Measurements from ENCODE around the gene DLGAP1. TPM values are rescaled to one million over a fixed set of nuclear protein-coding genes. Genes with fewer than 3 reads are reported as not detected.

DLGAP1 gene
- total RNA-seq, 1 experiment from 2014 or later = 23.2 TPM

GRCh38 chr18:3594760-3595368 is 860.2 kb downstream of the DLGAP1 start:
- Histone ChIP-seq H3K79me1 (ENCODE audit: insufficient read depth, low read depth, low read length, poor library complexity, severe bottlenecking) (no peaks in the 10 kb centered on the region), H3K23me2 (ENCODE audit: insufficient read length, low read depth, low read length, poor library complexity, severe bottlenecking) (peaks cover 2% of the 10 kb centered on the region), H2BK5ac (ENCODE audit: insufficient read length, low read length) (no peak overlapping the region), H3T11ph (ENCODE audit: low read length) (no peak overlapping the region), H3K9ac (ENCODE audit: extremely low read depth, insufficient read length, low read length) (peak overlapping the region; percentile 39), H2BK120ac (ENCODE audit: low read depth, low read length, poor library complexity, severe bottlenecking) (no peak overlapping the region), H3K56ac (ENCODE audit: insufficient read length, low read depth, low read length) (no peak overlapping the region), H4K91ac (ENCODE audit: insufficient read length, low read depth, low read length) (no peak overlapping the region), H4K5ac (ENCODE audit: insufficient read length, low read depth, low read length) (no peak overlapping the region), H3K4me1 (ENCODE audit: insufficient read depth, low read length) (peaks cover 16% of the 10 kb centered on the region; the same call in 1 of the 2 replicates), H3K23ac (ENCODE audit: insufficient read length, low read depth, low read length) (no peak overlapping the region), H2BK12ac (ENCODE audit: insufficient read length, low read depth, low read length) (no peak overlapping the region), H4K8ac (replicated peaks; ENCODE audit: insufficient read length, low read depth, low read length) (no peak overlapping the region), H2AFZ (ENCODE audit: low read length) (no peak overlapping the region), H3K4me2 (ENCODE audit: insufficient read depth, insufficient read length, low read length) (peak overlapping the region; percentile 50), H2BK20ac (ENCODE audit: low read depth, low read length, poor library complexity, severe bottlenecking) (no peak overlapping the region), H3K27ac (ENCODE audit: insufficient read length, low read depth, low read length) (peak overlapping the region; percentile 50), H2BK15ac (ENCODE audit: low read depth, low read length) (no peak overlapping the region), H2AK5ac (ENCODE audit: insufficient read length, low read length) (no peak overlapping the region), H3K27me3 (ENCODE audit: insufficient read depth, low read length) (peaks cover 9% of the 10 kb centered on the region; the same call in 1 of the 2 replicates), H3K9me3 (ENCODE audit: control insufficient read depth, low read depth, low read length) (no peaks in the 10 kb centered on the region), H3K79me2 (ENCODE audit: insufficient read depth, low read length) (no peaks in the 10 kb centered on the region), H4K20me1 (ENCODE audit: control insufficient read depth, insufficient read depth, insufficient read length) (no peaks in the 10 kb centered on the region), H3K18ac (ENCODE audit: insufficient read length, low read depth, low read length) (peak overlapping the region; percentile 0), H3K4ac (ENCODE audit: low read depth, low read length) (no peak overlapping the region), H3K14ac (ENCODE audit: insufficient read depth, low read length) (no peak overlapping the region; the same call in 1 of the 2 replicates)
- Mint-ChIP-seq H3K4me1 (peaks cover 63 to 69% of the 10 kb centered on the region in 2 experiments), H3K4me3 (peak overlapping the region; percentile 56 to 80), H3K27me3 (ENCODE audit: low read depth) (peaks cover 28% of the 10 kb centered on the region), H3K9me3 (peaks cover 0 to 3% of the 10 kb centered on the region in 2 experiments; a peak in 1 of 5 replicates), H3K36me3 (ENCODE audit: insufficient read depth in 1 of 3, low read depth in 3 of 3) (peaks cover 0 to 10% (median 6%) of the 10 kb centered on the region in 3 experiments; a peak in 4 of 7 replicates), H3K27ac (peak overlapping the region; percentile 83 to 97 (median 96))
- DNase-seq = no peak
- WGBS (ENCODE audit: extremely low coverage, insufficient read length, low lambda C conversion rate) = no CpG with 5 or more reads among the region's 8 CpGs
- TF ChIP-seq CTCF (conservative IDR thresholded peaks at IDR 0.05) = no peak
